Measurements from ENCODE around the gene HMCN2.

DNA sequence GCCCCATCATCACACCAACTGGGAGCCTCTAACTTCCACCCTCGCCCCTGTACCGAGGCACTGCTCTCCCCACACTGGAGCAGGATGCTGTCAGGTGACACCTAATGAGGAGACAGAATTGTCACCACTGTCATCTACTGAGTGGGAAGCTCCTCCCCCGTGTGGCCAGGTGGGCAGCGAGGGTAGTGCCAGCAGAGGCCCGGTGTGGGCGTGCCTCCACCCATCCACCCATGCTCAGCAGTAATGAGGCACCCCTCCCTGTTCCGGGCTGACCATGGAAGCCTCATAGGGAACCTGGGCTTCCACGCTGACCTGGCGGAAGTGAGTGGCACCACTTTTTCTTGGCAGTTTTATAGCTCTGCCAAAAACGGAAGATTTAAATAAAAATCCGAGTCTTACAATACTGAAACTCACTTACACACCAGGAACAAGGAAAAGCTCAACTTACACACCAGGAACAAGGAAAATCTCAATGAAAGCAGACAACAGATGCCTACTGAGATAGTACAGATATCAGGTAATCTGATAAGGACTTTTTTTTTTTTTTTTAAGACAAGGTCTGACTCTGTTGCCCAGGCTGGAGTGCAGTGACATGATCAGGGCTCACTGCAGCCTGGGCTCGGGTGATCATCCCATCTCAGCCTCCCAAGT, 148.6 kb downstream of the HMCN2 start:
- TF ChIP-seq, protein P1, sequence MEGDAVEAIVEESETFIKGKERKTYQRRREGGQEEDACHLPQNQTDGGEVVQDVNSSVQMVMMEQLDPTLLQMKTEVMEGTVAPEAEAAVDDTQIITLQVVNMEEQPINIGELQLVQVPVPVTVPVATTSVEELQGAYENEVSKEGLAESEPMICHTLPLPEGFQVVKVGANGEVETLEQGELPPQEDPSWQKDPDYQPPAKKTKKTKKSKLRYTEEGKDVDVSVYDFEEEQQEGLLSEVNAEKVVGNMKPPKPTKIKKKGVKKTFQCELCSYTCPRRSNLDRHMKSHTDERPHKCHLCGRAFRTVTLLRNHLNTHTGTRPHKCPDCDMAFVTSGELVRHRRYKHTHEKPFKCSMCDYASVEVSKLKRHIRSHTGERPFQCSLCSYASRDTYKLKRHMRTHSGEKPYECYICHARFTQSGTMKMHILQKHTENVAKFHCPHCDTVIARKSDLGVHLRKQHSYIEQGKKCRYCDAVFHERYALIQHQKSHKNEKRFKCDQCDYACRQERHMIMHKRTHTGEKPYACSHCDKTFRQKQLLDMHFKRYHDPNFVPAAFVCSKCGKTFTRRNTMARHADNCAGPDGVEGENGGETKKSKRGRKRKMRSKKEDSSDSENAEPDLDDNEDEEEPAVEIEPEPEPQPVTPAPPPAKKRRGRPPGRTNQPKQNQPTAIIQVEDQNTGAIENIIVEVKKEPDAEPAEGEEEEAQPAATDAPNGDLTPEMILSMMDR (conservative IDR thresholded peaks at IDR 0.05) = no peak
- TF ChIP-seq EZH2 (IDR thresholded peaks at IDR 0.05; ENCODE audit: low read depth) = no peak
